Measurements from ENCODE around the gene SPACA6.

The SPACA6 gene

DNA sequence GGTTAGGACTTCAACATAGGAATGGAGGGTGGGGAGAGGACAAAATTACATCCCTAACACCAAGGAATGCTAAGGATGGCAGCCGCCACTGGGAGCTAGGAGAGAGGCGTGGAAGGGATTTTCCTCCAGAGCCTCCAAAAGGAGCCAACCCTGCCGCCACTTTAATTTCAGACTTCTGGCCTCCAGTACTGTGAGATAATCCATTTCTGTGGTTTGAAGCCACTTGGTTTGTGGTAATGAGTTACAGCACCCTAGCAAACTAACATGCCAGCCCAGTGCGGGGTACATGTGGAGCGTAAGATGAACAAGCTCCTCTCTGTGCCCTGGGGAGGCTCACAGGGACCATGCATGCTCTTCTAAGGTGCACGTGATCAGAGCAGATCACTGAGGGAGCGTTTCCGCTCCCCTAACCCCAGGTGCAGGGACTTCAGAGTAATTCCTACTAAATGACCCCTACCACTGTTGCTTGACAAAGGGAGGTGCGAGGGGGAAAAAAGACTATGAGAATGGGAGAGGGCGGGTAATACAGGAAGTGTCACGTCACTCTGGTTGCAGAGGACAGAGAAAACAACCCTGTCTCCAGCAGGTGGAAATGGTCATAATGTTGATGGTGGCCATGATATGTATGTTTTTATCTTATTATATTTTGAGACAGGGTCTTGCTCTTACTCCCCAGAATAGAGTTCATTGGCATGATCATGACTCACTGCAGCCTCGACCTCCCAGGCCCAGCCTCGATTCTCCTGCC is 46.5 kb downstream of the SPACA6 start:
- no peak for DNase-seq

DNA sequence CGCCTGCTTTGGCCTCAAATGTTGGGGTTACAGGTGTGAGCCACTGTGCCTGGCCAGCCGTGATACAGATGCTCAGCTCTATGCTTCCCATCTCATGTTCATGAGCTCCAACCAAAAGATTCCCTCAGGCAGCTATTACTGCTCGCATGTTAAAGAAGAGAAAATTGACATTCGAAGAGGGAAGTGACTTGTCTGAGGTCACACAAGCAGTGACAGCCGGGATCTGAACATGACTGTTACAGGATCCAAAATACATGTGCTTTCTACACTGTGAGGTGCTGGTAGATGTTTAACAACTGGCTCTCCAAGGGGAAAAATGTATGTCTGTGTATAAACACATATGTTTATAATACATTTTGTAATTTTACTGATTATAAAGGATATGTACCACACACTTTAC is 47.2 kb downstream of the SPACA6 start:
- no peak for DNase-seq

DNA sequence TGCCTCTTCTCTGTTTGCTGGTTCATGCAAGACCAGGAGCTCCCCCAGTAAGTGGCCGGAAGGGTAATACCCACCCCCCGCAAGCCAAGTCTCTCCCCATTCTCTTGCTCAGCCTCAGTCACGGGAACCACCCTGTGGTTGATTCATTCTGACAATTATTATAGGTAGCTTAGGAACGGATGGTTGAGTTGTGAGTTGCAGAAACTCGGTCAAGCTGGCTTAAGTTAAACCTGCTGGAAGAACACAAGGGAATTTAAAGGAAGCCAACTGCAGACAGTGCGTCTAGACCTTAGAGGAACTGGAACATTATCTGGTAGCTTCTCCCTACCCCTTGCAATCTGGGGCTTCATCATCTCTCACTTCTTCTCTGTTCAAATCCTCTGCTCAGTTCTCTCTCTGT is 49.7 kb downstream of the SPACA6 start:
- DNase-seq: no peak

DNA sequence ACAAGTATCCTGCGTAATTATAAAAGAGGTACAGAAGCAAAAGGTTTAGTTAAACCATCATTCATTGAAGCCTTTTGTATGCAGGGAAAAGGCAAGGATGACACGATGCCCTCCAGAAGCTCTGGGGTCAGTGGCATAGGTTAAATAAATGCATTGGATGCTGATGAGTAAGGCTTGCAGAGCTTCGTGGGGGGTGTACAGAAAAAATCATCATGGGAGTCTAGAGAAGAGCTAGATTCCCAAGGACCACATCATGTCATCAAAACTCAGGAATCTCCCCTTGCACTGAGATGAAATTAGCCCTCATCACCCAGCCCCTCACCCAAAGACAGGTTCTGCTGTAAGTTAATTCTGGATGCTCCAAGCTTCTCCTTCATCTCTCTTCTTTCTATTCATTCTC is 50.3 kb downstream of the SPACA6 start:
- DNase-seq: no peak

DNA sequence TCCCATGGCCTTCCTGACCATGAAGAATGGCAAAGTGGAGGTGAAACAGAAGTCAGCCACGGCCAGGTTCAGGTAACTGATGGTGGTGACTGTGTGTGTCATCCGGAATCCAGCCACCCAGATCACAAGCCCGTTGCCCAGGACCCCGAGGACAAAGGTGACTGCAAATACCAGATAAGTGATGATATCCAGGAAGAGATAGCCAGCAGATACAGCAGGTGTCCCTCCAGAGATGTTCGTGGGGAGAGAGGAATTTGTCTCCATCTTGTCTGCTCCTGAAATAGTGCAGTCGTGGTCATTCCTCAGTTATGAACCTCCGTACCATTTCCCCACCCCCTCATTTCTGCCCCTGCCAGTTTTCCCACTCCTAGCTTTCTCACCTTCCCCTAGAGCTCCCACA is 53.6 kb downstream of the SPACA6 start:
- DNase-seq: no peak

DNA sequence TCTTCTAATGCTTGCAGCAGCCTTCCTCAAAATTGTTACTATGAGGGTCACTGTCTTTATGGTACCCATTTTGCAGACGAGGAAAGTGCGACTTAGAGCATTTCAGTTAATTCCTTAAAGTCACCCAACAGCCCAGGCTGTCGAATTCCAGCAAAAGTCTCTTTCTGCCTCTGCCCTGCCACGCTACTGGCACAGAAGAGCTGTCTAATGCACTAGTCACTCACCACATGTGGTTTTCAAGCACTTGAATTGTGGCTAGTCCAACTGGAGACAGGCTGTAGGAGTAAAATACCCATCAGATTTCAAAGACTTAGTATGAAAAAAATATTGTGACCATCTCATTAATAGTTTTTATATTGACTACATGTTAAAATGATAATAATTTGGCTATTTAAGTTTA is 56.8 kb downstream of the SPACA6 start:
- no peak for DNase-seq

DNA sequence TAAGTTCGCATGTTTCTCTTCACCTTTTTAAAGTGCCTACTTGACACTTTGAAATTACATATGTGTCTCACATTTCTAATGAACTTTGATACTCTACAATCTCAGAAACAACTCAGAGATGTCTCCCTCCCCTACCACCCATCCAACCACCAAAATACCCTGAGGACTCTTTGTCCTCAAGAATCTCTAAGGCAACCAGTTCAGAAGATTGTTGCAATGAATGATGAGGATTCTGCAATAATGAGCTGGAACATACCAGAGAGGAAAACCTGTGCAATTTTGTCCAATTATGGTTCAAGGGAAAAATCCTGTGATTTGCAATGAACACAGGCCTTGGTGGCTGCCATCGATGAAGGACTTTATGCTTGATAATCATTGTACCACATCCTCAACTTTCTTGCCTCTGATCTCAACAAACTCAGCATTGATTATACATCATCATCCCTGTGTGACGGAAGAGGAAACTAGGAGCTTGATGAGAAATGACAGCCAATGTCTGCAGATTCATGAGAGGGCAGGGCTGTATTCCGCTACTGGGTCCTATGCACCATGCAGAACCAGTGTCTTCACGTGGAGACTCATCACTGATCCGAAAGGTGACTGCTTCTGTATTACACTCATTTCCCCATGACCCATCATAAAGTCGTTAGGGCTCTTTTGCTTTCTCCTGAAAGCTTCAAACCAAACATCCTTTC is 57.4 kb downstream of the SPACA6 start:
- DNase-seq: no peak

DNA sequence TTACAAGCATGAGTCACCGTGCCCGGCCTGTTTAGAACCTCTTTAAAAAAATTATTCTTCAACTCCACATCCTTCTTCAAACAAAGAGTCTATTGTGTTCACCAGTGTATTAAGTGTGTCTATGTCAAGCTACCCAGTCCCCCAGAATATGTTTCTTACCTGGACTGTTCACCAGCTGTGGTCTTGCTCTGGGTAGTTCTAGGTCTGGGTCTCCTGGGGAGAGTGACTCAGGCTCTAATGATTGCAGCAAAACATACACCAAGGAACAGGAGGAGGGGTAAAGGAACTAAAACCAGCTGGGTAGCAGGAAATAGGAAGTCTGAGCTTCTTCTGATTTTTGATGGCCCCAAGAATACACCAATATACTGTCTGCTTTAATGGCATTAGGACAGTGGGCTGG is 58.5 kb downstream of the SPACA6 start, which contains the start of gene FPR1:
FPR1 (minus strand) TSS at position 224 of the 400 bp plus-strand sequence. CDS start 4,884 bp downstream, outside the sequence.
- no peak for DNase-seq

DNA sequence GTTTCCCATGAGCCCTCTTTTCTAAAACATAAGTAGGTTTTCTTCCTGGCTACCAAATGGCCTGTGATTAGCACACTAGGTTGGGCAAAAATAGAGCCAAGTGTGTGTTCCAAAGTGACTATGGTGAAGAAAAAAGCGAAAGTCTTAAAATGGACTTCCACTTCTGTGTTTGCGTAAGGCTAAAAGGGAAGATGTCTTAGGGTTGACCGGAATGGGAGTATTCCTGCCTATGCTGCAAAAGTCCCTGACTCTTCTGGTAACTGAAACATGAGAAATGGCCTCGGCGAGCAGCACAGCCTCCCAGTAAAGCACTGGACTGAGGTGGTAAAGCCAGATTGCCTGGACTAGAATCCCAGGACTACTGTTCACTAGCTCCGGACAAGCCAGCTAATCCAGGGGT is 61.0 kb downstream of the SPACA6 start:
- DNase-seq: no peak

DNA sequence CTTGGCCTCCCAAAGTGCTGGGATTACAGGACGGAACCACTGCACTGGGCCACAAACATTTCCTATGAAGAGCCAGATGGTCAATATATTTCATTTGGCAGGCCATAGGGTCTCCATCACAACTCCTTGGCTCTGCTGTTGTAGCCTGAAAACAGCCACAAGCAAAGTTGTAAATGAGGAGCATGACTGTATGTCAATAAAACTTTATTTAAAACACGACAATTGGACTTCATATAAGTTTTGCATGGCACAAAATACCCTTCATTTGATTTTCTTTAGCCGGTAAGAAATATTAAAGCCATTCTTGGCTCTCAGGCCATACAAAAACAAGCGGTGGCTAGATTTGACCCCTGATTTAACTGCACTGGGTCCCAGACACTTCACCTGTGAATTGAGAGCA is 61.6 kb downstream of the SPACA6 start:
- no peak for DNase-seq

Measured in right hindlimb (tissue), 1 donor.